ENCODE data around the gene SKA2. TPM values are rescaled to one million over a fixed set of nuclear protein-coding genes. Genes with fewer than 3 reads are reported as not detected.

Gene SKA2
- total and polyA plus RNA-seq, 10 of the 15 experiments (the other 5 are each of a cell fraction or from before 2014, with no cell fraction given) = 40.3 to 137 (median 112) TPM

GRCh38 chr17:59101178-59101577, 53.8 kb downstream of the SKA2 start:
- DNase-seq (ENCODE audit: low read depth, low spot score) (no peak), FAIRE-seq (no peak), ATAC-seq (no peak)
- SMC1A ChIA-PET (ENCODE audit: uncharacterized antibody, unreplicated experiment) = no interaction called here
- H3K4me2 ChIP-seq (ENCODE audit: control insufficient read depth, insufficient read depth) = no peak overlapping the region
- H3K27me3 ChIP-seq (replicated peaks in 1 of 2; ENCODE audit: control insufficient read depth in 2 of 2, insufficient read depth in 2 of 2, low read length in 1 of 2) = no peaks in the 10 kb centered on the region
- no peaks in the 10 kb centered on the region for H4K20me1 ChIP-seq (ENCODE audit: control insufficient read depth, insufficient read depth)
- in situ Hi-C loops (cut with MboI) (no loop called here), intact Hi-C loops (cut with micrococcal nuclease; ENCODE audit: unreplicated experiment) (no loop called here)
- H3K79me2 ChIP-seq (ENCODE audit: control insufficient read depth, insufficient read depth, low read length) = peaks cover 36% of the 10 kb centered on the region
- POLR2A ChIA-PET = no interaction called here
- no peak overlapping the region for H3K9ac ChIP-seq (ENCODE audit: control insufficient read depth, insufficient read depth, low read length)
- RAD21 ChIA-PET (ENCODE audit: unreplicated experiment) = no interaction called here
- H3K4me3 ChIP-seq = no peak overlapping the region
- peaks cover 4% of the 10 kb centered on the region; the same call in 1 of the 2 replicates for H3K4me1 ChIP-seq (ENCODE audit: control insufficient read depth, insufficient read depth, low read length)
- H3K27ac ChIP-seq (ENCODE audit: control insufficient read depth, insufficient read depth) = no peak overlapping the region
- no TSS peak for BruUV-seq (replicated peaks)
- 100% methylated on average over 1 of the region's 1 CpG for WGBS (ENCODE audit: insufficient coverage, insufficient replicate concordance, low lambda C conversion rate, missing lambda C conversion rate)
- peaks cover 0 to 7% of the 10 kb centered on the region in 2 experiments; a peak in 2 of 4 replicates for H3K36me3 ChIP-seq (ENCODE audit: control insufficient read depth in 2 of 2, insufficient read depth in 2 of 2, low read length in 1 of 2)
- peaks cover 4% of the 10 kb centered on the region; the same call in 2 of the 3 replicates for H3K9me3 ChIP-seq (replicated peaks; ENCODE audit: control insufficient read depth, insufficient read depth, low read length)
- no peak overlapping the region for H2AFZ ChIP-seq (ENCODE audit: control insufficient read depth, low read depth, low read length)
- CTCF ChIA-PET = no interaction called here
- no peak for TF ChIP-seq ZNF274 (IDR thresholded peaks at IDR 0.05; ENCODE audit: insufficient read depth, insufficient read length)
- TF ChIP-seq CREM (IDR thresholded peaks at IDR 0.05; ENCODE audit: low read depth) = no peak
- TF ChIP-seq ZBTB4 (CRISPR knock-in tag; IDR thresholded peaks at IDR 0.05) = no peak
- no peak for TF ChIP-seq CHD2 (IDR thresholded peaks at IDR 0.05; ENCODE audit: borderline replicate concordance, low read depth, low read length)
- peak; percentile 73; the same call in 1 of the 2 replicates for TF ChIP-seq NFXL1 (IDR thresholded peaks at IDR 0.05; ENCODE audit: borderline replicate concordance)
- no peak for TF ChIP-seq SKIL (IDR thresholded peaks at IDR 0.05; ENCODE audit: low read depth, poor library complexity, severe bottlenecking)
- TF ChIP-seq ETV6 (conservative IDR thresholded peaks at IDR 0.05 in 1 of 2, IDR thresholded peaks at IDR 0.05 in 1 of 2; ENCODE audit: borderline replicate concordance in 1 of 2, low read depth in 1 of 2) = 0 out of 4 replicates have a peak, but pooled peaks of 1 of the 2 experiments have one; percentile 61
- no peak for TF ChIP-seq POU2F2 (IDR thresholded peaks at IDR 0.05; ENCODE audit: borderline replicate concordance, low read depth, low read length)
- TF ChIP-seq TCF7 (IDR thresholded peaks at IDR 0.05; ENCODE audit: borderline replicate concordance) = no peak
